Astrocyte of the cerebellum (primary cell): ENCODE data around the gene ETV4.

ENCODE experiments used
- DNase-seq: peaks from one replicate; pipeline ENCODE4 v3.0.0-alpha.2; 2011; ENCODE audit warnings: low read depth
- H3K4me3 ChIP-seq: 2 replicates; pipeline ENCODE4 v1.5.1; 2011; ENCODE audit warnings: mild to moderate bottlenecking, low read depth, low read length, moderate library complexity
- in situ Hi-C: cut with HindIII; loops from 2 replicates; pipeline ENCODE4 v1.10.0; 2017; ENCODE audit warnings: low sequenced_read_pairs
- TF ChIP-seq, protein P1 (sequence below): IDR thresholded peaks from 2 replicates; pipeline ENCODE4 v1.5.1; 2012; ENCODE audit warnings: low read length, low read depth, moderate library complexity, mild to moderate bottlenecking; ENCODE audit errors: missing control alignments

ETV4 gene

DNA sequence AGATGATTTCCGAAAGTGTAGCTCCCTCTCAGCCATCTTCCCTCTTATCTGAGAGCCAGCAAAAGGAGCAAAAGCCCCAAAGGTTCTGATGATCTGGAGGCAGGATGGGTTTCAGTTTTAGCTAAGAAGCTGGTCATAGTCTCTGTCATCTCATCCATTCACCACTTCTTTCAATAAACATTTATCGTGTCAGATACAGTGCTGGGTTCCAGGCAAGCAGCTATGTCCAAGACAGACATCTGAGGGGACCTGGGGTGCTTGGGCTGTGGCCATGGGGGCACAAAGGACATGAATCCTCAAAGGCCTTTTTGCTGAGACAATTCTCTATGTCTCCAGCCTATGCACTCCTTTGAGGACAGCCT, 1.0 kb upstream of the ETV4 start:
- H3K4me3 ChIP-seq, result no peak overlapping the region
- no peak for DNase-seq
- TF ChIP-seq, protein P1, sequence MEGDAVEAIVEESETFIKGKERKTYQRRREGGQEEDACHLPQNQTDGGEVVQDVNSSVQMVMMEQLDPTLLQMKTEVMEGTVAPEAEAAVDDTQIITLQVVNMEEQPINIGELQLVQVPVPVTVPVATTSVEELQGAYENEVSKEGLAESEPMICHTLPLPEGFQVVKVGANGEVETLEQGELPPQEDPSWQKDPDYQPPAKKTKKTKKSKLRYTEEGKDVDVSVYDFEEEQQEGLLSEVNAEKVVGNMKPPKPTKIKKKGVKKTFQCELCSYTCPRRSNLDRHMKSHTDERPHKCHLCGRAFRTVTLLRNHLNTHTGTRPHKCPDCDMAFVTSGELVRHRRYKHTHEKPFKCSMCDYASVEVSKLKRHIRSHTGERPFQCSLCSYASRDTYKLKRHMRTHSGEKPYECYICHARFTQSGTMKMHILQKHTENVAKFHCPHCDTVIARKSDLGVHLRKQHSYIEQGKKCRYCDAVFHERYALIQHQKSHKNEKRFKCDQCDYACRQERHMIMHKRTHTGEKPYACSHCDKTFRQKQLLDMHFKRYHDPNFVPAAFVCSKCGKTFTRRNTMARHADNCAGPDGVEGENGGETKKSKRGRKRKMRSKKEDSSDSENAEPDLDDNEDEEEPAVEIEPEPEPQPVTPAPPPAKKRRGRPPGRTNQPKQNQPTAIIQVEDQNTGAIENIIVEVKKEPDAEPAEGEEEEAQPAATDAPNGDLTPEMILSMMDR, result no peak
- in situ Hi-C loops, result no loop called here

DNA sequence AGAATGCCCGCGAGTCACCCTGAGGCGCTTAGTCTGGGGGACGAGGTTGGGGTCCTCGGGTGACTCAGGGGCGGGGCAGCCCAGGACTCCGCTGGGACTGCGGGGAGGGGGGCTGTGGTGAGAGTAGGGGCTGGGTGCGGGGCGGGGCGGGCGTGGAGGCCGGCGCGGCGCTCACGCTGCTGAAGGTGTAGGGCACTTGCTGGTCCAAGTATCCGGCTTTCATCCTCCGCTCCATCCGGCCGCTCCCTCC, 832 bp downstream of the ETV4 start:
- H3K4me3 ChIP-seq, result peak overlapping the region; percentile 52
- in situ Hi-C loops, result no loop called here
- no peak for DNase-seq
- TF ChIP-seq, protein P1, result no peak

DNA sequence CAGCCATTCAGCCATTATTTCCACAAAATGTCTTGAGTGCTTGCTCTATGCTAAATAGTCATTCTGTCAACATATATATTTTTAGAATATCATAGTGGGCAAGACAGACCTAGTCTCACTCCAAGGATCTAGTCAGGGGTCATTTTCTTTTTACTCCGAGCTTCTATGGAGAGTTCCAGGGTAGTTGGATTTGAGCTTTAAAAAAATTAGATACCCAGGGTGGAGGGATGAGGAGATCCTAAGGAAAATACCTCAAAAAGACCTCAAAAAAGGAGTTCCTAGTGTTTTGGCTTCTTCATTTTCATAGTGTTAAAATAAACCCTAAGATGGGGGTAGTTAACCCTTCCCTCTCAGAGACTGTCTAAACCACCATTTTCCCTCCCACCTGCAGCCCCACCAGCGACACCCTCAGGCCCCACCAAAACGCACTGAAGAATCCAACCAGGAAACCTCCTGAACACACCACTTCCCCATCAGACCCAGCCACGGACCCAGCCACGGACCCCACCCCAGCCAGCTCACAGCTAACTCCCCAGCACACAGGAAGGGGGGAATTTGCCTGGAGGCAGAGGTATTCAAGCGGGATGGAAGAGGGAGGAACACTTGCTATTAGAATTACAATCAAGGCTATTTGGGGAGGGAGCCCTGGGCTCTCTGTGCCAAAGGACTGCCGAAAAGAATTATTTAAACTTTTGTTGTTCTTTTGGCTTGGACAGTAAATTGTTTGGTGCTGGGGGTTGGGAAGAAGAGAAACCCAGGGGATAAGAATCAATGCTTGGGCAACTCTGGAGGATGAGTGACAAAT, 2.2 kb downstream of the ETV4 start:
- in situ Hi-C loops, result no loop called here
- H3K4me3 ChIP-seq, result no peak overlapping the region
- DNase-seq, result no peak
- TF ChIP-seq, protein P1, result peak; percentile 9

DNA sequence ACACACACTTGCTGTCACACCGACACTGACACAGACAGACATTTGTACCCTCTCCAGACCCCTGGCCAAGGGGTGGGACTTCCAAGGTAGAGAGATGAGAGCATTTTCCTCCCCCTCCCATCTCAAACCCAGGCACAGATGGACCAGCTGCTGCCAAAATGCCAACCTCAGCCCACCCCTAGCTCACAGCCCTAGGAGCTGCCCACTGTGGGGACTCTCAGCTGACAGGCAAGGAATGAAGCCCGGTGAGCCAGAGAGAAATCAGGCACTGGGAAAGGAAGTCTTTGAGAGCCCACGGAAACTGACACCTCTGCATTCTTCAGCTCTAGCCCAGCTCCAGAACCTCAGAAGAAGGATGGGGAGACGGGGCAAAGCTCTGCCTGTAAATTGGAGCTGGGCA, 2.8 kb downstream of the ETV4 start:
- no peak for DNase-seq
- TF ChIP-seq, protein P1, result no peak
- H3K4me3 ChIP-seq, result no peak overlapping the region
- in situ Hi-C loops, result no loop called here

DNA sequence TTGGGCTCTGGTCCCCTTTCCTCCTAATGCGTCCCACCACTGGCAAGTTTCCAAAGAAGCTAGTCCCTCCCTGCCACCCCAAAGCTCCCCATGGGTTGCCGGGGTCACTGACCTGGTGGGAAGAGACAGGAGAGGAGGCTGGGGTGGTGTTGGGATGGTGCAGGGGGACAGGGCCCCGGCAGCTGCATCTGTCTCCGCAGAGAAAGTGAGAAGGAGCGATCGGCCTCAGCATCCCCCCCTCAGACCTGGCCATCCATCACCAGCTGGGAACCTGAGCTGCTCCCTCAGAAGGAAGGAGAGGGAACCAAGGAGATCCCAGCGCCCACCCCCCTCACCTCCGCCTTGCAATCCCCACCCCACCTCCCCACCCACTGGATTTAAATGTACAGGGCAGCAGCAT, 3.3 kb downstream of the ETV4 start:
- TF ChIP-seq, protein P1, result no peak
- DNase-seq, result no peak
- H3K4me3 ChIP-seq, result no peak overlapping the region
- in situ Hi-C loops, result no loop called here

DNA sequence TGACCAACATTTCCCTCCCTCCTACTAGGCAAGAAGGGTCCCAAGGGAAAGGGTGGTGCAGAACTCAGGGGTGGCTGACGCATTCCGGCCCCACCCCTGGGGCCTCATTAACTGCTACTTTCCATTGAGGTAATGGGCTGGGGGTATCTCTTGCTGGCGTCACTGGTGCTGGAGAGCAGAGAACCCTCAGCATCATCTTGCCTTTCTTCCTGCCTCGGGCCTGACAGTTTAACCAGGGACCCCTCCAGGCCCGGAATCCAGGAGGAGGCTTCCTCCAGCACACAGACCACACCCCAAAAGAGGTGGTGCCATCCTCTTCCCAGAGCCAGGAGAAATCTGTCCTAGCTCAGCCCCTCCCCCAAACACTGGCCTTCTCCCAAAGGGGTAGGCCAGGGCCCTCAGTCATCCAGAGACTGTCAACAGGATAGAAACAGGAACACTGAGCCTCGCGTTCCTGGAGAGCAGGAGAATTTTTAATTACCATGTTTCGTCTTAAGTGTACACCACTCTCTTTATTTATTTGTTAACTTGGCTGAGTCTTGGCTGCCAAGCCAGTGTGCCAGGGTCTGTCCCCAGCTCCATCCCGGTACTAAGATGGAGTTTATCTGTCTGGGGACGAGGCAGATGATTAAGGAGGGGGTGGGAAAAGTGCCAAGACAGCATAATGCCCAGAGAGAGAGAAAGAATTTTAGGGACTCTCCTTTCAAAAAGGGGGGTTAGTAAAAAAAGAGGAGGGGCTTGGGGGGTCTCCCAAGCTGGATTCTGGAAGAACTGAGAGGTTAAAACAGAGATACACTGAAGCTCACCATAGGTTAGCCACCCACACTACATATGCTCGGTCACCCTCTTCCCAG, 5.1 kb downstream of the ETV4 start:
- no peak overlapping the region for H3K4me3 ChIP-seq
- TF ChIP-seq, protein P1, result no peak
- in situ Hi-C loops, result no loop called here
- no peak for DNase-seq
